Esophagus muscularis mucosa (tissue), 4 donors: Measurements from ENCODE around the gene FGF14. TPM values are rescaled to one million over a fixed set of nuclear protein-coding genes. Genes with fewer than 3 reads are reported as not detected.

Source experiments
- DNase-seq: peaks from one replicate; pipeline ENCODE4 v3.0.0-alpha.2; 2017; ENCODE audit errors: extremely low spot score
- H3K27ac ChIP-seq, 4 donors: fragments of 200-600 bp; sonication (generic); replicated peaks in 1 of 4; 1 replicate in 3 of 4; 2 replicates in 1 of 4; pipeline ENCODE4 v1.5.1; 2016 to 2019; ENCODE audit warnings: mild to moderate bottlenecking in 1 of 4
- H3K27me3 ChIP-seq, 4 donors: fragments of 200-600 bp; sonication (generic); one replicate each; pipeline versions ENCODE4 v1.5.1 to v1.6.0; 2016 to 2019
- H3K36me3 ChIP-seq, 4 donors: fragments of 200-600 bp; sonication (generic); one replicate each; pipeline ENCODE4 v1.5.1; 2016 to 2019
- H3K4me1 ChIP-seq, 4 donors: fragments of 200-600 bp; sonication (generic); one replicate each; pipeline ENCODE4 v1.5.1; 2016 to 2019
- H3K4me3 ChIP-seq, 4 donors: fragments of 200-600 bp; sonication (generic); 1 replicate in 2 of 4; 2 replicates in 2 of 4; pipeline ENCODE4 v1.5.1; 2016 to 2019; ENCODE audit warnings: mild to moderate bottlenecking in 4 of 4, moderate library complexity in 1 of 4
- H3K9me3 ChIP-seq, 4 donors: fragments of 200-600 bp; sonication (generic); 1 replicate in 3 of 4; 2 replicates in 1 of 4; pipeline ENCODE4 v1.5.1; 2016 to 2019
- EP300 ChIP-seq: sonication (generic); formaldehyde crosslinking; IDR thresholded peaks from one replicate; pipeline ENCODE4 v1.6.1; 2017; ENCODE audit warnings: antibody characterized with exemption
- POLR2A ChIP-seq: fragments of 450-650 bp; IDR thresholded peaks from one replicate; pipeline ENCODE4 v1.6.1; 2017; ENCODE audit warnings: antibody characterized with exemption, moderate library complexity, mild to moderate bottlenecking, low read depth
- POLR2AphosphoS5 ChIP-seq, 2 donors: sonication (generic); formaldehyde crosslinking; IDR thresholded peaks; one replicate each; pipeline ENCODE4 v1.6.1; 2017; ENCODE audit warnings: antibody characterized with exemption in 2 of 2
- WGBS: methylation state at CpG from one replicate; pipeline ENCODE4 v1.1.5; 2018; 5-methylcytosine and 5-hydroxymethylcytosine counted together
- intact Hi-C: fragments of 100-400 bp; cut with DNase I; formaldehyde crosslinking; loops from one replicate; pipeline ENCODE4 v1.15.1; 2023
- total RNA-seq, 4 donors: library from RNA; depleted of rRNA; stranded (reverse); fragments of >200 nt; gene quantifications; one replicate each; pipeline versions ENCODE4 v1.1.0 to v1.2.1, GENCODE V29; 2016
- TF ChIP-seq, protein P1 (sequence below), 3 experiments: fragments of 200-600 bp in 2 of 3; fragments of 450-650 bp in 1 of 3; sonication (generic) in 2 of 3; IDR thresholded peaks; one replicate each; pipeline ENCODE4 v1.5.1; 2017 to 2019; ENCODE audit warnings: antibody characterized with exemption in 3 of 3, mild to moderate bottlenecking in 2 of 3, moderate library complexity in 1 of 3

The FGF14 gene
- total RNA-seq, 4 donors from 2014 or later = 0.33 to 2.1 (median 0.87) TPM

DNA sequence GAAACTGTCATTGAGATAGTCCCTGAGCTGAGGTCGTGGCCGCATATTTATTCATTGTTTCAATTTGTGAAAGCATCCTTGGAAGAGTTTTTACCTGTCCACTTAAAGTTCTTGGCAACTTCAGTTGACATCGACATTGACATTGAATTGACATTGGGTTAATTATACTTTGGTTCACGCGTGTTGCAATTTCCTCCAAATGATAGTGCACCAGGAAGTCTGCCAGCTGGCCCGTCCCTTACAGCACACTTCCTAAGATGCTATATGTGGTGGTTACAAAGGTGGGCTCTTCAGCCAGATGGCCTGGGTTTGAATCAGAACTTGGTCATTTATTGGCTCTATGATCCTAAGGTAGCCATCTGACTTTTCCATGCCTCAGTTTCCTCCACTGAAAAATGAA is 176.0 kb downstream of the FGF14 start:
- Histone ChIP-seq H3K9me3 (no peaks in the 10 kb centered on the region), H3K4me3 (no peak overlapping the region), H3K36me3 (no peaks in the 10 kb centered on the region), H3K27ac (no peak overlapping the region), H3K27me3 (no peaks in the 10 kb centered on the region), H3K4me1 (no peaks in the 10 kb centered on the region)
- 75% methylated on average over 6 of the region's 6 CpGs for WGBS
- no peak for DNase-seq
- intact Hi-C loops = no loop called here
- TF ChIP-seq POLR2AphosphoS5 (IDR thresholded peaks at IDR 0.05) (no peak), POLR2A (no peak), EP300 (no peak)
- TF ChIP-seq, protein P1, sequence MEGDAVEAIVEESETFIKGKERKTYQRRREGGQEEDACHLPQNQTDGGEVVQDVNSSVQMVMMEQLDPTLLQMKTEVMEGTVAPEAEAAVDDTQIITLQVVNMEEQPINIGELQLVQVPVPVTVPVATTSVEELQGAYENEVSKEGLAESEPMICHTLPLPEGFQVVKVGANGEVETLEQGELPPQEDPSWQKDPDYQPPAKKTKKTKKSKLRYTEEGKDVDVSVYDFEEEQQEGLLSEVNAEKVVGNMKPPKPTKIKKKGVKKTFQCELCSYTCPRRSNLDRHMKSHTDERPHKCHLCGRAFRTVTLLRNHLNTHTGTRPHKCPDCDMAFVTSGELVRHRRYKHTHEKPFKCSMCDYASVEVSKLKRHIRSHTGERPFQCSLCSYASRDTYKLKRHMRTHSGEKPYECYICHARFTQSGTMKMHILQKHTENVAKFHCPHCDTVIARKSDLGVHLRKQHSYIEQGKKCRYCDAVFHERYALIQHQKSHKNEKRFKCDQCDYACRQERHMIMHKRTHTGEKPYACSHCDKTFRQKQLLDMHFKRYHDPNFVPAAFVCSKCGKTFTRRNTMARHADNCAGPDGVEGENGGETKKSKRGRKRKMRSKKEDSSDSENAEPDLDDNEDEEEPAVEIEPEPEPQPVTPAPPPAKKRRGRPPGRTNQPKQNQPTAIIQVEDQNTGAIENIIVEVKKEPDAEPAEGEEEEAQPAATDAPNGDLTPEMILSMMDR (IDR thresholded peaks at IDR 0.05) = no peak

DNA sequence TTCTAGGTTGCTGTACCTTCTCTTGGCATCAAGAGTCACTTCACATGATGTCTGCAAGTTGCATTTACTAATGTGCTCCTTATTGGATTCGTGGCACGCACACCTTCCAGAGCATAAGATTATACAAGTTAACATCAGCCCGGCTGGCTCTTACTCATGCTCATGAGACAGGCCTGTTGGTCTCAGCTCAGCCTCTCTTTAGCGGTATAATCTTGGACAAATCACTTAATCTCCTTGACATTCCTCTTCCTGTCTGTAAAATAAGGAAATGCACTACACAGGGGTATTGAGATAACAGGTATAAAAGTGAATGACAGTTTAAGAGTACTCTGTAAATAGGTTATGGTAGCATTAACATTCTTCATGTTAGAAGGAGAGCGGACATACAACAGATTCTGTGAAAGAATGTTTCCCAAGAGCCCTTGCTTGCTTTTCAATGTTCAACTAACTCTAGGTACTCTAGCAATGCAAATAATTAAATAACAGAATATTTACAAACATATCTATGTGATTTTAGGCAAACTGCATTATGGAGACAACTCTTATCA is 181.1 kb downstream of the FGF14 start:
- Histone ChIP-seq H3K27ac (no peak overlapping the region), H3K4me1 (no peaks in the 10 kb centered on the region), H3K27me3 (no peaks in the 10 kb centered on the region), H3K9me3 (no peaks in the 10 kb centered on the region), H3K36me3 (no peaks in the 10 kb centered on the region), H3K4me3 (no peak overlapping the region)
- DNase-seq = no peak
- WGBS = 63% methylated on average over 5 of the region's 5 CpGs
- intact Hi-C loops = no loop called here
- TF ChIP-seq POLR2AphosphoS5 (IDR thresholded peaks at IDR 0.05) (no peak), EP300 (no peak), POLR2A (no peak)
- TF ChIP-seq, protein P1 (IDR thresholded peaks at IDR 0.05) = no peak

DNA sequence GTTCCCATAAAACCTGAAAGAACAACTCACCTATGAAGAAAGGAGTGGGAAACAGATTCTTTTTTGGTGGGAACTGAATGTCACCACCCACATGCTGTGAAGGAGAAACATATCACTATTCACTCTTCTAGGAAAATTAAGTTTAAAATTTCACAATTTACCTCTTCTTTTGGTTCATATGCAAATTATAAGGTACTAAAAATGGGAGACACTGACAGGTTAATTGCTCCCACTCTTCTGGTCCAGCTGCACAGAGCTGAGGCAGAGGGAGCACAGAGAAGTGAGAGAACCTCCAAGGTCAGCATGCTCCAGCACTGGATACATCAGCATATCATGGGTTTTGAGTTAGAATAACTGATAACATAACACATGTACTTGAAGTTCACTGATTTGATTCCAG is 186.9 kb downstream of the FGF14 start:
- no peak for DNase-seq
- no peak overlapping the region for H3K27ac ChIP-seq
- peaks cover 0 to 9% (median 0%) of the 10 kb centered on the region in 4 donors for H3K4me1 ChIP-seq
- TF ChIP-seq, protein P1 (IDR thresholded peaks at IDR 0.05) = no peak
- no peak for TF ChIP-seq POLR2A
- no peak for TF ChIP-seq EP300
- no peak for TF ChIP-seq POLR2AphosphoS5 (IDR thresholded peaks at IDR 0.05)
- no peaks in the 10 kb centered on the region for H3K27me3 ChIP-seq
- no peaks in the 10 kb centered on the region for H3K9me3 ChIP-seq
- no peaks in the 10 kb centered on the region for H3K36me3 ChIP-seq
- H3K4me3 ChIP-seq = no peak overlapping the region
- intact Hi-C loops = no loop called here

DNA sequence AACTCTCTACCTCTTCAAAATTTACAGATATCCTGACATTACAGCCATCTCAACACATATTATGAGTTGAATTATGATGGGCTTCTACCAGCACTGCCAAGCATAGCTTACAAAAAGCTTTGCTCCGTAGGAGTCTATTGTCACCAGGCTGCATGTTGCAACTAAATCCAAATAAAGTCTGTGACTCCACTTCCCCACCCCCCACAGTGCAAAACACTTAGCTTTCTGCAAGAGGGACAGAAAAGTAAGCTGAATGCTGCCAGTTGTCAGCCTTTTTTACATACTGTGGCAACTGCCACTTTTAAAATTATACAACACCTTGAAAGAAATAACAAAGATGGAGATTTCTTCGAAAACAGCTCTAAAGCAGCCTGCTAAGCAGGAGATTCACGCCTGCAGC is 189.1 kb downstream of the FGF14 start:
- WGBS = 46% methylated on average over 3 of the region's 3 CpGs
- no peak overlapping the region for H3K4me3 ChIP-seq
- H3K36me3 ChIP-seq = no peaks in the 10 kb centered on the region
- H3K27ac ChIP-seq = no peak overlapping the region
- no peaks in the 10 kb centered on the region for H3K27me3 ChIP-seq
- no peak for TF ChIP-seq POLR2A
- no peak for TF ChIP-seq EP300
- TF ChIP-seq POLR2AphosphoS5 (IDR thresholded peaks at IDR 0.05) = no peak
- TF ChIP-seq, protein P1 (IDR thresholded peaks at IDR 0.05) = no peak
- peaks cover 0 to 9% (median 0%) of the 10 kb centered on the region in 4 donors for H3K4me1 ChIP-seq
- H3K9me3 ChIP-seq = no peaks in the 10 kb centered on the region
- intact Hi-C loops = no loop called here
- no peak for DNase-seq

DNA sequence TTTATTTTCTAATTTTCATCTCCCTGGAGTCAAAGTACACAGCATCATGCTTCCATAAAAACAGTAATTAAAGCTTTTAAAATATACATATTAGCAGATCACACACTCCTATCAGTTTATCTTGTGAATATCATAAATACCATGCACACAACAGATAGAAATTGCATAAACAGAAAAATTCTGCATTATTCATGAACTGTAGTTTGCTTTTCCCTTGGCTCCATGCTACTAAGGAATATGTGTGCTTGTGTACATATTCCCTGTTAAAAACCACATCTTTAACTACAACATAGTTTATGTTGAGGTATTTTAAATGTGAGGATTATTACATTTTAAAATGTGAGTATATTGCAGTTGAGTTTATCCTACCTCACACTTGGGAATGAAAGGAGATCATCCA is 193.5 kb downstream of the FGF14 start:
- H3K4me3 ChIP-seq = no peak overlapping the region
- DNase-seq = no peak
- TF ChIP-seq EP300 (no peak), POLR2AphosphoS5 (IDR thresholded peaks at IDR 0.05) (no peak), POLR2A (no peak)
- TF ChIP-seq, protein P1 (IDR thresholded peaks at IDR 0.05) = no peak
- no peaks in the 10 kb centered on the region for H3K27me3 ChIP-seq
- H3K4me1 ChIP-seq = peaks cover 0 to 9% (median 0%) of the 10 kb centered on the region in 4 donors
- intact Hi-C loops = no loop called here
- H3K9me3 ChIP-seq = no peaks in the 10 kb centered on the region
- H3K36me3 ChIP-seq = no peaks in the 10 kb centered on the region
- no peak overlapping the region for H3K27ac ChIP-seq
